GM12874 (cell line): ENCODE measurements around the gene PDPR.

Source experiments
- CTCF ChIP-seq: IDR thresholded peaks from 2 replicates; pipeline ENCODE4 v1.5.1; 2011; ENCODE audit warnings: low read depth, mild to moderate bottlenecking, control low read depth, low read length, moderate library complexity; ENCODE audit not compliant: insufficient read depth

Gene PDPR

GRCh38 chr16:70157477-70158260 lies 43.5 kb downstream of the PDPR start:
- no peak for TF ChIP-seq CTCF

DNA sequence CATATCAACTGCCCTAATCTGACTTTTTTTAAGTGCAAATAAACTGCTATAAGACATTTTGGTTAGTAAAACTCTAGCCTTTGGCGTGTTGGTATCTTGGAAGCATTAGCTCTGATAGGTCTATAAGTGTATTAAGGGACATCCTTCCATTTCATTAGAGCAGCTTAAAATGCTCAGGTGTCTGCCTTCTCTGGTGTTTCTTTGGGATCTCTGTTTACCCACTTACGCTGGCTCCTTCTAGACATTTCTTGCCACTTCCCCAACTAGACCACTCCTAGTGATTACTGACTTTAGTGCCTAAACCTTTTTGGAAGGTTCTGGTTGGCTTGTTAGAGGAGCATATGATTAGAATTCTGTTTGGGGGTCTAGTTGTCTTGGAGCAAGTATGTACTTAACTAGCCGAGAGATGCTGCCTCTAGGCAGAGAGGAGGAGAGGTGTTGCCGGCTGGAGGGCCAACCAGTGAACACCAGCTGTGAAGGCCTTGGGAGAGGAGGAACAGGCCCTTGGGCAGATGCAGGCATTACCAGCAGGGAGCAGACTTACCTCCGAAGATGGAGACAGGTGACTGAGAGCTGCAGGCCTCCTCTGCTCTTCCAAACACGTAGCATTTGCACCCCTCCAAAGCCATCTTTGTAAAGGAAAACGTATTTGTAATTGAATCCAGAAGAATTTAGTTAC lies 44.3 kb downstream of the PDPR start:
- no peak for TF ChIP-seq CTCF

GRCh38 chr16:70159355-70160348 lies 45.5 kb downstream of the PDPR start:
- no peak for TF ChIP-seq CTCF

- no peak for TF ChIP-seq CTCF
Measured at GRCh38 chr16:70160388-70160787, 46.3 kb downstream of the PDPR start.

DNA sequence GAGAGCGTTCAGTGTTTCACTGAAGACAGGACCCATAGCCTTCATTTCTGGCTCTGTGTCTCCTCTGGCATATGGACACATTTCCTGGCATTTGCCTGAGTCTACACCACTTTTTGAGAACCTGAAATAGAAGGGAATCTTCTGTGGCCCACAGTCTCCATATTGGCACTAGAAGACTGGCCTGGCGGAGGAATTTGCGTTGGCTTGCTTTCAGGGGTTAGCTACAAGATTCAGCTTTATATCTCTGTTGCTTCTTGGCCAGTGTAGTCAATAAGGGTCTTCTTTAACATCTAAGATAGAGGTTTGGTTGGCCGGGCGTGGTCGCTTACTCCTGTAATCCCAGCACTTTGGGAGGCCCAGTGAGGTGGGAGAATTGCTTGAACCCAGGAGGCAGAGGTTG lies 46.7 kb downstream of the PDPR start:
- no peak for TF ChIP-seq CTCF

DNA sequence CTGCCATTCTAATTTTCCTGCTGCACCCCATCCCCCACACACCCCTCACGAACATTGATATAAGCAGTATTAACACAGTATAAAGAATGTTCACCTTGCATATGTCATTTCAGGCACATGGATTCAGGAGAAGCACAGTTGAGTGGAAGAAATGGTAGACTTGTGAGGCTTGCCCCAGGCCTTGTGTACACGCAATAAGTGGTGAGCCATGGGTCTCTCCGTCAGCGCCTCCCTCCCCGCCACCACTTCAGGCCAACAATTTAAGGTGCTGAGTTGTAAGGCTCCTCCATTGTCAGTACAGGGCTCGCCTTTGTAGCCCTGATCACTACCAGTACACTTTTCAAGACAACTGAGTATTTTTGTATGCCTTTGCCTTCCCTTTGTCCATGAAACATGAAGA lies 47.2 kb downstream of the PDPR start:
- TF ChIP-seq CTCF: no peak

- no peak for TF ChIP-seq CTCF
Measured at GRCh38 chr16:70162041-70162451, 47.9 kb downstream of the PDPR start.
